T-helper 22 cell (primary cell): Measurements from ENCODE around the gene TSPAN18.

ENCODE experiments used
- DNase-seq: peaks from one replicate; pipeline ENCODE4 v3.0.0-alpha.2; 2020; ENCODE audit warnings: low read depth

TSPAN18 gene

GRCh38 chr11:44797051-44797450, 70.3 kb downstream of the TSPAN18 start:
- no peak for DNase-seq

GRCh38 chr11:44797886-44798606, 71.3 kb downstream of the TSPAN18 start:
- DNase-seq: no peak

GRCh38 chr11:44798607-44798972, 71.8 kb downstream of the TSPAN18 start:
- no peak for DNase-seq

GRCh38 chr11:44799012-44799411, 72.2 kb downstream of the TSPAN18 start:
- no peak for DNase-seq

GRCh38 chr11:44802347-44802746, 75.6 kb downstream of the TSPAN18 start:
- DNase-seq: no peak

GRCh38 chr11:44803009-44803408, 76.2 kb downstream of the TSPAN18 start:
- no peak for DNase-seq

- DNase-seq: no peak
Measured at GRCh38 chr11:44804449-44805437, 78.0 kb downstream of the TSPAN18 start.

- no peak for DNase-seq
Measured at GRCh38 chr11:44805596-44805995, 78.8 kb downstream of the TSPAN18 start.

GRCh38 chr11:44808053-44808753, 81.4 kb downstream of the TSPAN18 start:
- no peak for DNase-seq

GRCh38 chr11:44809283-44809682, 82.5 kb downstream of the TSPAN18 start:
- no peak for DNase-seq

GRCh38 chr11:44811841-44812448, 85.2 kb downstream of the TSPAN18 start:
- no peak for DNase-seq

- no peak for DNase-seq
Measured at GRCh38 chr11:44812971-44813370, 86.2 kb downstream of the TSPAN18 start.

- no peak for DNase-seq
Measured at GRCh38 chr11:44813401-44813800, 86.6 kb downstream of the TSPAN18 start.

GRCh38 chr11:44814881-44815592, 88.3 kb downstream of the TSPAN18 start:
- DNase-seq: no peak

- no peak for DNase-seq
Measured at GRCh38 chr11:44815917-44816456, 89.2 kb downstream of the TSPAN18 start.

- DNase-seq: no peak
Measured at GRCh38 chr11:44816761-44817160, 90.0 kb downstream of the TSPAN18 start.

GRCh38 chr11:44817207-44817949, 90.6 kb downstream of the TSPAN18 start:
- no peak for DNase-seq

GRCh38 chr11:44818110-44818509, 91.3 kb downstream of the TSPAN18 start:
- DNase-seq: no peak

GRCh38 chr11:44819346-44819745, 92.6 kb downstream of the TSPAN18 start:
- no peak for DNase-seq

- DNase-seq: no peak
Measured at GRCh38 chr11:44822369-44822768, 95.6 kb downstream of the TSPAN18 start.
